EH (cell line): ENCODE data around the gene TBX10.
"Not testable (repeated sequence)": the region's sequence is repeated elsewhere in the genome, so short reads cannot be mapped to it uniquely, and the experiment has no call there.

Experiments used
- DNase-seq: peaks from one replicate; pipeline ENCODE4 v3.0.0-alpha.2; 2015; ENCODE audit warnings: low read depth

TBX10 gene

DNA sequence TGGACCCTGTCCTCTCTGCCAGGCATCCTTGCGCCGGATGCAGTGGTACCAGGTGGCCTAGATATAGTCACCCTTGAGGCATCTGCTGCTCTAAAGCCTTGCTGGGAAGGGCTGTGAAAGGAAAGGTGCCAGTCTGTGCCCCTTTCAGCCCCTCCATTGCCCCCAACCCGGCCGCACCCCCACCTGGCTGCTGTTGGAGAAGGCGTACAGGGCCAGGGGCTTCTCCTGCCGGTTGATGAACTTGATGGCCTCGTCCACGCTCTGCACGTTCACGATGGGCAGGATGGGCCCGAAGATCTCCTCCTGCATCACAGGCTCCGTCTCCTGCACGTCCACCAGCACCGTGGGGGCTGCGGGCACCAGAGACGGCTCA is 24.6 kb upstream of the TBX10 start:
- no peak for DNase-seq

DNA sequence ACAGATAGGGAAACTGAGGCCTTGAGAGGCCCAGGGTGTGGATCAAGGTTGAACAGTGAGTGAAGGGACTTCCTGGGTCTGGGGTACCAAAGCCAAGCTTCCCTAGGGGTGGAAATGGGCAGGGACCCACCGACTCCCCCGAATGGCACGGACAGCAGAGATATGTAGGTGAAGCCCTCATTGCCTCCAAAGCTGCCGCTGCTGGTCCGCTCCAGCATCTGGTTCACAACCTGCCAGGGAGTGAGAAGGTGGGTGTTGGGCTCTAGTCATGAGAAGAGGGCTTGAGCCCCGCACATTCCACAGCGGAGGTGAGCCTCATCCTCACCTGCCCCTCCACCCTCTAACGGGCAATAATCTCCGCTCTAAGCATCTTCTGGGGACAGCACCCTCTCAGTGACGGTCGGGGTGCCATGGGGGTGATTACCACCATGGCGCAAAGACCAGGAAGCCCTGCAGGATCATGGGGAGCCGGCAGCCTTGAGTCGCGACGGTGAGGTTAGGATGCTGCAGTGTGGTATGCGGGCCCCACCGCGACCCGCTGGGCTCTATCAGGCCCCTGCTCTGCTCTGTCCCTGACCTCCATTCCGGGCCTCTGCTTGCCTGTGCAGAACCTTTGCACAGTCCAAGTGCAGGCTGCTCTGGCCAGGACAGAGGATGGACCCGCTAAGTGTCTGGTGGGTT is 24.1 kb upstream of the TBX10 start:
- DNase-seq, result no peak

DNA sequence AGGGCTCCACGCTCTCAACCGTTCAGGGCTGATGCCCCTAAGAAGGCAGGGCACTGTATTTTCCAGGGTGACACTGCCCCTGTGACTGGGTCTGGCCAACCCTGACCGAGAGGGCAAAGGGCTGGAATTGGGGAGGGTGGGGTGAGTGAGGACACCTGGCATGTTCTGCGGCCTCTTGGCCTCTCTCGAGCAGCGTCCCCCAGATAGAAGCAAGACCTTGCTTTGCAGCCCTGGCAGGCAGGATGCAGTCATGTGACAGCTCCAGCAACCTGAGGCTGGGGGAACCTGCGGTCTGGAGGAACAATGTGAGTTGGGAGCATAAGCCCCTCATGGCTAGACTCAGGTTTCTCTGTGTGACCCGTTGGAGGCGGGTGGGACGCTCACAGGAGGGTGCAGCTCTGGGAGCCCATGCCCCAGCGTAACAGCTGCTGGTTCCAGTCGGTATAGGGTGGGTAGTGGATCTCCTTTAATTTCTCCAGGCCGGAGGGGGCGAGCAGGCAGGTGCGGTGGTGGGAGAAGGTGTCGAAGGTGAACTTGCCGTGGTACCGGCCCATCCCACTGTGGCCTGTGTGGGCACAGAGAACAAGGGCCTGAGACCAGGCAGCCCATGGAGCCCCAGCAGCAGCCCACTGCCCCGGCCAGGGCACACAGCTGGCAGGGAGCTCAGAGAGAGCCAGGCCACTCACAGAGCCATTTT is 23.4 kb upstream of the TBX10 start:
- no peak for DNase-seq

DNA sequence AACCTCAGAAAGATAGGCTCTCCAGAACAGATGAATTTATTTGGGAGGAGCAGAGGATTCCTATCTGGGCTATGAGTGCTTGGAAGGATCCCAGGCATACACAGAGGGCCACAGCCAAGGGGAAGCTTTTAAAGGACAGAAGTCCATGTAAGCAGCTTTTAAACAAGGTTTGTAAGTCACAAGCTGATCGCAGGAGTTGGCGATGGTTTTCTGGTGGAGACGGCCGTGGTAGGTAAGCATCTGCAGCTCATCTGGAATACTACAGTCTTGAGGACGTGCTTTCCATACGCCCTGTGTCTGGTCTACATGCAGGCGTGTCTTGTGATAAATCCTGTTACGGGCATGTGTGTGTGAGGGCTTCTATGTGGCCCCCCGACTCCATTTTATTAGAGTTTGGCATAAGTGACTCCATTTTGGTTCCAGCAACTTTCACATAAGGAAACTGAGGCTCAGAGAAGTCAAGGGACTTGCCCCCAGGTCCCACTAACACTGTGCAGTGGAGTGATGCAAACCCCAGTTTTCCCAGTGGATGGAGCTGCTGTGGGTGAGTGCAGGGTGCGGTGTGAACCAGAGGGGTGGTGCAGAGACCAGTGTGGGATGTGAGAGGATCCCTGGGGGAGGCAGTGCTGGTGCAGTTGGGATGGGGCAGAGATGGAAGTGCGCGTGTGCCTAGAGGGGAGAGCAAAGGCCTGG is 22.7 kb upstream of the TBX10 start:
- DNase-seq, result no peak

DNA sequence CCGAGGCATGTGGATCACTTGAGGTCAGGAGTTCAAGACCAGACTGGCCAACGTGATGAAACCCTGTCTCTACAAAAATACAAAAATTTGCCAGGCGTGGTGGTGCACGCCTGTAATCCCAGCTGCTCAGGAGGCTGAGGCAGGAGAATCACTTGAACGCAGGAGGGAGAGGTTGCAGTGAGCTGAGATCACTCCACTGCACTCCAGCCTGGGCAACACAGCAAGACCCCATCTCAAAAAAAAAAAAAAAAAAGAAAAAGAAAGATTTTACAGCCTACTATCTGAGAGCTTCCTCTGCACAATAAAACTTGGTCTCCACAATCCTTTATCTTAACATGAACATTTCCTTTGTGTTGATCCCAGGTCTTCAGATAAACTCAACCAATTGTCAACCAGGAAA is 21.2 kb upstream of the TBX10 start:
- DNase-seq, result not testable (repeated sequence)

DNA sequence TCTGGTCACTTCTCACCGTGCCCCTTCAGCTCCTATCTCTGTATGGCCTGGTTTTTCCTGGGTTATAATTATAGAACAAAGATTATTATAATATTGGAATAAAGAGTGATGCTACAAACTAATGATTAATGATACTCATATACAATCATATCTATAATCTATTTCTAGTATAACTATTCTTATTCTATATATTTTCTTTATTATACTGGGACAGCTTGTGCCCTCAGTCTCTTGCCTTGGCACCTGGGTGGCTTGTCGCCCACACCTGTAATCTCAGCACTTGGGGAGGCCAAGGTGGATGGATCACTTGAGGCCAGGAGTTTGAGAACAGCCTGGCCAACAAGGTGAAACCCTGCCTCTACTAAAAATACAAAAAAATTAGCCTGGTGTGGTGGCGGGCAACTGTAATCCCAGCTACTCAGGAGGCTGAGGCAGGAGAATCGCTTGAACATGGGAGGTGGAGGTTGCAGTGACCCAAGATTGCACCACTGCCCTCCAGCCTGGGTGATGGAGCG is 20.1 kb upstream of the TBX10 start:
- DNase-seq, result not testable (repeated sequence)

DNA sequence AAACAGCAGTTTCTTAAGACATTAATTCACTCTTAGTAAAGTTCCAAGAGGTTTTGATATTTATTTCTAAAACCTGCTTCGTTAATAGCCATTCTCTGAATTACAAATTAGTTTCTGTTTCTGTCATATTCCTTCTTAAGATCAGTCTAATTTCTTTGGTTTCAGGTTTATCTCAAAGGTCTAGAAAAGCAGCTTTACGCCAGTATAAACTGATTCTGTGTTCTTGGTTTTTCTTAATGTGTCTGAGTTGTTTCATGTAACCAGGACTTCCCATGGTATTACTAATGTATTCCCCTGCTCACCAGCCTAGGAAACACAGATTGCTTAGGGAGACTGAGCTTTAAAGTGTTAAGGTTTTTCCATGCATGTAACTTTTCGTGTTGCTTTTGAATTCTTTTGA is 17.7 kb upstream of the TBX10 start:
- no peak for DNase-seq

DNA sequence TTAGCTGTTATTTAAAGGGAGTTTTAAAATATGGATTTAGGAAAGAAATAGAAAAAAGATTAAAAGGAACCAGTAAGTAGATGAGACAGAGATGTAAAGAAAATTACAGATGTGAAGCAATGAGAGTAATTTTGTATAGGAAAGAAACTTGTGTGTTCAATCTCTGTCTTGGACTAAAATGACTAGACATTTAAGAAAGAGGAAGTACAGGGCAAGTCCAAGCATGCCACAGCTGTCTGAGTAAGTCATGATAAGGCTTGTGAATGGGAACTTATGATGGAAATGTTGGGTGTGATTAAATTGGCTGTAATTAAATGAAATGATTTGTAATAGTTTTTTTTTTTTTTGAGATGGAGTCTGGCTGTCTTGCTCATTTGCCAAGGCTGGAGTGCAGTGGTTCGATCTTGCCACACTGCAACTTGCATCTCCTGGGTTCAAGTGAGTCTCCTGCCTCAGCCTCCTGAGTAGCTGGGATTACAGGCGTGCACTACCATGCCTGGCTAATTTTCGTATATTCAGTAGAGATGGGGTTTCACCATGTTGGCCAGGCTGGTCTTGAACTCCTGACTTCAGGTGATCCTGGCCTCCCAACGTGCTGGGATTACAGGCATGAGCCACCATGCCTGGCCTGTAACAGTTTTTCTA is 16.8 kb upstream of the TBX10 start:
- DNase-seq, result no peak

DNA sequence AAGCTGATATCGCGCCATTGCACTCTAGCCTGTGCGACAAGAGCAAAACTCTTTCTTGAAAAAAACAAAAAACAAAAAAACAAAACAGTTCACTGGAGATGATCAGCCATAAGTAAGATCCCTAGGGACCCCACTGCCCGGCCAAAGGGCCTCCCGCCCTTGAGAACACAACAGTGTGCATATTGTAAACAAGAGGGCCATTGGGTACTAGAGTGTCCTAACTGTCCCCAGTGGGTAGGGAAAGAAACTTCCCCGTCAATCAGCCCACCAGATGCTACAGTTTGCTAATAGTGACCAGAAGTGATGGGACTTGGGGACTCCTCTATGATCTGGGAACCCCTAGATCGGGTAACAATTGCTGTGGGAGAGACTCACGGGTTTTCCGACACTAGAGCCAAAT is 14.7 kb upstream of the TBX10 start:
- no peak for DNase-seq

DNA sequence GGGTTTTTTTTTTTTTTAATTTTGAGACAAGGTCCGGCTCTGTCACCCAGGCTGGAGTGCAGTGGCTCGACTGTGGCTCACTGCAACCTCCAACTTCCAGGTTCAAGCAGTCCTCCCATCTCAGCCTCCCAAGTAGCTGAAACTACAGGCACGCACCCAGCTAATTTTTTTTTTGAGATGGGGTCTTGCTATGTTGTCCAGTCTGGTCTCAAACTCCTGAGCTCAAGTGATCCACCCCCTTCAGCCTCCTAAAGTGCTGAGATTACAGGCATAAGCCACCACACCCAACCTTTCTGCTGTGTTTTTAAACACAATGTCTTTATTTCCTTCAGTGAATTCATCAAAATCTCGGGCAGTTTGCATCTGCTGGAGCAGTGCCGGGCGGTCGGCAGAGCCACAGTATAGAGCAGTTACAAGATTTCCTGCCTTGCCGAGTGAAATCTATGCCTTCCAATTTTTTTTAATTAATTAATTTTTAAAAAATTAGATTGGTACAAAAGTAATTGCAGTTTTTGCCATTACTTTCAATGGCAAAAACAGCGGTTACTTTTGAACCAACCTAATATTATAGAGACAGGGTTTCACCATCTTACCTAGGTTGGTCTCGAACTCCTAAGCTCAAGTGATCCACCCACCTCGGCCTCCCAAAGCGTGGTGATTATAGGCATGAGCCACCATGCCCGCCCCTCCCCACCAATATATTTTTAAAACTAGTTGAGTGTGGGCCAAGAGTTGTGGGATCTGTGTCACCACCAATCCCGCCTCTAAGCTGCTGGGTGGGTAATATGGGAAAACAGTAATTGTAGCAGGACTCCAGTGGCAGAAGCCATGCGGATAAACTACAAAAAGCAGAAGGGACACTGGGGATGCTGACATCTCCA is 13.6 kb upstream of the TBX10 start:
- DNase-seq, result no peak

DNA sequence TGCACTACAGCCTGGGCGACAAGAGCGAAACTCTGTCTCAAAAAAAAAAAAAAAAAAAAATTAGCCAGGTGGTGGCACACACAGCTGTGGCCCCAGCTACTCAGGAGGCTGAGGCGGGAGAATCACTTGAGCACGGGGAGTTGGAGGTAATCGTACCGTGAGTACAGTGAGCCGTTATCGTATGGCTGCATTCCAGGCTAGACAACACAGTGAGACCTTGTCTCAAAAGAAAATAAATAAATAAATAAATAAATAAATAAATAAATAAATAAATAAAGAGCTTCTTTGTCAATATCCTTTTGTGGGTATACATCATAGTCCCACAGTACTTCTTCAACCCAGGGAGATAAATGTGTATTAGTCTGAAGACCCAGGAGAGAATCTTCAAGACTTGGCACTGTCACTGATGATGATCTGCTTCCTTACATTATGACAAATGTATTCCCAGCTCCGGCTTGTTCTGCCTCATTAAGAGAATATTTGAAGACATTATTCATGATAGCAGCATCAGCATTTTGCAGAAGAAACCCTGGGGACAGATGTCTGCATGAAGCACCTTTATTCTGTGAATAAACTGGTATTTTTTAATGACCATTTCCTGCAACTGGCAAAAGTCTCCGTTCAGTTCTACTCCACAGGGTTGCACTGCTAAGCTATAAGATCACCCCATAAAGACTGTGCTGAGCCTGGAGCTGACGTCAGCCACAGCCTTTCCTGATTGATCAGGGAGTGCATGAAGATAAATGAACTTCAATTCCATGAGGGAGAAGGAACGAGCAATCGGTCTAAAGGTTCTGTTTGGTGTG is 12.6 kb upstream of the TBX10 start:
- peak; percentile 6 for DNase-seq

DNA sequence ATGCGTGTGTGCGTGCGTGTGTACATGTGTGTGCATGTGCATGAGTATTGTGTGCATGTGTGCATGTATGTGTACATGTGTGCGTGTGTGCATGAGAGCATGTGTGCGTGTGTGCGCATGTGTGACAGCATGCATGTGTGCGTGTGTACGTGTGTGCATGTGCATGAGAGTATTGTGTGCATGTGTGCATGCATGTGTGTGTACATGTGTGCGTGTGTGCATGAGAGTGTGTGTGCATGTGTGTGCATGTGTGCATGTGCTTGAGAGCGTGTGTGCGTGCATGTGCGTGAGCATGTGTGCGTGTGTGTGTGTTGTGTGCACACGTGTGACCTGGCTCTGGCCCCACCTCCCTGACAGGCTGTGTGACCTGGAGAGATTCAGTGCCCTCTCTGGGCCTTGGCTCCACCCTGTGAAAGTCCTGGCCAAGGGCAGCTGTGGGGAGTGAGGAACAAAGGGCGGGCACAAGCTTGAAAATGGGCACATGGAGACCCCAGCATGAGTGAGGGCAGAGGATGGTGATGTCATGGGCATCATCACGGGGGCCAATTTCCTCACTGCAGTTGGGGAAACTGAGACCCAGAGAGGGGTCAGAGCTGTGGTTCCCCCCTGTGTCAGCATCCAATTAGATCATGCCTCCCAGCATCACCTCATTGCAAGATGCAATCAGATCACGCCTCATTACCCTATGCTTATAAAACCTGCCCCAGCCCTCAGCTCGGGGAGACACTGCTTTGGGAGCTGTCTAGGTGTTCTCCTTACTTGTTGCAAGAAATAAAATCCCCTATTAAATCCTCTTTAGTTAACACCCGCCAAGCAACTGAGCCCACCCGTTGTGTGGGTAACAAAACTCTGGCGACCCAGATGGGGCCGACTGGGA is 10.3 kb upstream of the TBX10 start:
- DNase-seq, result no peak

DNA sequence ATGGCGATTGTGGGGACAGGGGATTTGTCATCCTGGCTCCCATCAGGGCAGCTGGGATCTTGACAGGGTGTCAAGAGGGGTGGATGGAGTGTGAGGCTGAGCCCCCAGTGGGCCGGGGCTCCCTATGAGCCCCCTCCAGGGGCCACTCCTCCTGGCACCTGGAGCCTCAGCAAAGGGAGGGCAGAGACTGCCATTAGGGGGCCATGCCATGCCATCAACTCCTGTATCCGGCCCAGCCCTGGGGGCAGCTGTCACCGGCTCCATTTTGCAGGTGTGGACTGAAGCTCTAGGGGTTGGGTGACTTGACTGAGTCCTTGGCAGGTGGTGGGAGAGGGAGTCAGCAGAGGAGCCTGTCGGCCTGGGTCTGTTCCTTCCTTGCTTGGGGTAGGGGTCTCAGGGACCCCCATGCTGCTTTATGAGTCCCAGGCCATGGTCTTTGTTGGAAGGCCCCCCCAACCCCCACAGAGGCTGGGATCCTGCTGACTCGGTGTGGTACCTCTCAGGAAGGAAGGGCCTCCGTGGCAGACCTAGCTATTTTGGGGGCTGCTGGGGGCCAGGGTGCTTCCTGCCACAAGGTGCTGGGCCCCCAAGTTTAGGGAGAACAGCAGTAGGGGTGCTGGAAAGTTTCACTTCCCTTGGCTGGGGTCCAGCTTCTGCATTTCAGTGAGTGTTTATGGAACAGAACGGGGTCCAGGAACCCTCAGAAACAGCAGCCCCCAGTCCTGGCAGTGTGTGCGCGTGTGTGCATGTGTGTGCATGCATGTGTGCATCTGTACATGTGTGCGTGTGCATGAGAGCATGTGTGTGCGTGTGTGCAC is 9.4 kb upstream of the TBX10 start:
- no peak for DNase-seq

DNA sequence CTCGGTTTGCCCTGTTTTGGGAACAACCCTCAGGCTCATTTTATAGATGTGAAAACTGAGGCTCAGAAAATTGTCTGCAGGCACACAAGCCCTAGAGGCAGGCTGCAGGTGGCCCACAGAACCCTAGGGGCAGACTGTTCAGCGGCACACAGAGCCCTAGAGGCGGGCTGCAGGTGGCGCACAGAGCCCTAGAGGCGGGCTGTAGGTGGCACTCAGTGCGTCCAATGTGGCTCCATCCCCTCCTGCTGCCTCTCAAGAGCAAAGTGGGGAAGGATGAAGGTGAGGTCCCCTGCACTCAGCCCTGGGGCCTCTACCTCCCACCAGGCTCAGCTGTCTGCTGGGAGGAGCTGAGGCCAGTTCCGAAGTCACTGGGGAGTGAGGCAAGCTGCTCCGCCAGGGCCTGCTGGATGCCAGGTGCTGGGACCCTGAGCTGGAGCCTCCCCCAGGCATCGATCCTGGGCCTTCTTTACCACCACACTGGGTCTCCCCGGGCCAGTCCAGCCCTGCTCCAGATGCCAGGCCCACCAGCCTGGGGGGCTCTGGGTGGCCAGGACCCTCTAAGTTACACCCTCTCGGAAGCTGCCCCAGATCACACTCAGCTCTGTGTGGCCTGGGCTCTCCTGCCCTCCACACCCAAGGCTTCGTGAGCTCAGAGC is 8.7 kb upstream of the TBX10 start:
- DNase-seq, result no peak

DNA sequence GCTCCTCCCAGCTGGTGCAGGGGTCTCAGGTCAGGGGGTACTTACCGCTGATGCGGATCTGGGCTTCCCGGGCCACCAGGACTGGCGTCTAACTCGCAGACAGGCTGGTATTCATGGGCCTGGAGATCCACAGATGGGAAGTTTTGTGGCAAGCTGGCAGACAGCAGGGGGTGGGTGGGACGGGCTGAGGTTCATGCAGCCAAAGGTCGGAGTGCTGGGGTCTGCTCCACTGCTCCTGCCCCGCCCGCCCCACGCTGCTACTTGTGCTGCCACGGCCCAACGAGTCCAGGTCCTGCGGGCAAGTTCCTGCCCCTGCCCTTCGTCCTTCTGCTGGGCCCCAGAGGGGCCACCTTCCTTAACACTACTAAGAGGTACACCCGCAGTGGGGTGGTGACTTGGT is 7.9 kb upstream of the TBX10 start:
- DNase-seq, result no peak

DNA sequence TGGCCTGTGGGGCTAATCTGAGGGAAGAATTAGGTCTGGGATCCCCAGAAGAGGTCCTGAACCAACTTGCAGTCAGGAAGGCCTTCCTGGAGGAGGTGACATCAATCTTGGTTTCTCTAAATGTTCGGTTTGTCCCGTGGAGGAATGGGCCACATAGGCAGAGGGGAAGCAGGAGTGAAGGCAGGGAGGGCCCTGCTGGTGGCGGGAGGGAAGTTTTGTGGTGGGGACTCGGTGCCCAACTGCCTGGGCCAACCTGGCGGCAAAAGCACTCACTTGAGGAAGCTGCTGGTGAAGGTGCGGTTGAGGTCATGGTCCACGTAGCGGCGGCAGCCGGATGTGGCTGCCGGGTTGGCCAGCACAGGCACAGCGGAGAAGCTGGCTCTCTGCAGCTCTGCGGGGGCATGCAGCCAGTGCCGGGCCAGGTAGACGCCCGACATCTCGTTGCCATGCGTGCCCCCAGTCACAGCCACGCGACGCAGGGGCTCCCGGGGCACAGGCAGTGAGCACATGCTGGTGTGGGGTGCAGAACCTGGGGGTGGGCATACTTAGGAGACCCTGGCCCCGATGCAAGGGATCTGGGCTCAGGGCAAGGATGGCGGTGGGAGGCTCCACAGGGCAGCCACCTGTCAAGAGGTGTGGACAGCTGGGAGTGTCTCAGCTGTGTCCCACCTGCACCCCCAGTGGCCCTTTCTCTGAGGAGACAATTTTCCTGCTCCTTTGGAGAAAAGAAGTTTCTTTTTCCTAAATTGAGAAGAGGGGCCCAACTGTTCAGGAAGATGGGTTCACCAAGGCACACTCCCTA is 7.2 kb upstream of the TBX10 start:
- no peak for DNase-seq
